Measurements from ENCODE around the gene B2M. TPM values are rescaled to one million over a fixed set of nuclear protein-coding genes. Genes with fewer than 3 reads are reported as not detected.
"Not testable (repeated sequence)": the region's sequence is repeated elsewhere in the genome, so short reads cannot be mapped to it uniquely, and the experiment has no call there.

B2M gene
- total RNA-seq, 1 experiment from 2014 or later, result 1,639 TPM

- no peak for DNase-seq (ENCODE audit: low read depth, low spot score)
- in situ Hi-C loops (cut with HindIII; ENCODE audit: low pct_unique_long_range_greater_than_20kb, low sequenced_read_pairs), result no loop called here
These were observed 25.0 kb downstream of the B2M start, which contains the start of gene TRIM69 for GRCh38 chr15:44736181-44736765. TRIM69 (plus strand) TSS chr15:44736528; CDS start chr15:44736705, 177 bp downstream.

GRCh38 chr15:44738340-44738984 is 27.1 kb downstream of the B2M start:
- in situ Hi-C loops (cut with HindIII; ENCODE audit: low pct_unique_long_range_greater_than_20kb, low sequenced_read_pairs), result no loop called here
- DNase-seq (ENCODE audit: low read depth, low spot score), result peak; percentile 74

GRCh38 chr15:44739222-44739847 is 28.0 kb downstream of the B2M start:
- in situ Hi-C loops (cut with HindIII; ENCODE audit: low pct_unique_long_range_greater_than_20kb, low sequenced_read_pairs); DNase-seq (ENCODE audit: low read depth, low spot score): not testable (repeated sequence)

- in situ Hi-C loops (cut with HindIII; ENCODE audit: low pct_unique_long_range_greater_than_20kb, low sequenced_read_pairs); DNase-seq (ENCODE audit: low read depth, low spot score): not testable (repeated sequence)
These were observed 32.1 kb downstream of the B2M start for GRCh38 chr15:44743454-44743853.

GRCh38 chr15:44753345-44753744 is 42.0 kb downstream of the B2M start:
- DNase-seq (ENCODE audit: low read depth, low spot score), result no peak
- in situ Hi-C loops (cut with HindIII; ENCODE audit: low pct_unique_long_range_greater_than_20kb, low sequenced_read_pairs), result no loop called here

GRCh38 chr15:44763187-44763586 is 51.9 kb downstream of the B2M start:
- no peak for DNase-seq (ENCODE audit: low read depth, low spot score)
- in situ Hi-C loops (cut with HindIII; ENCODE audit: low pct_unique_long_range_greater_than_20kb, low sequenced_read_pairs), result no loop called here

- DNase-seq (ENCODE audit: low read depth, low spot score), result no peak
- in situ Hi-C loops (cut with HindIII; ENCODE audit: low pct_unique_long_range_greater_than_20kb, low sequenced_read_pairs), result no loop called here
These were observed 52.5 kb downstream of the B2M start for GRCh38 chr15:44763848-44764247.

GRCh38 chr15:44765036-44765435 is 53.7 kb downstream of the B2M start:
- no peak for DNase-seq (ENCODE audit: low read depth, low spot score)
- in situ Hi-C loops (cut with HindIII; ENCODE audit: low pct_unique_long_range_greater_than_20kb, low sequenced_read_pairs), result no loop called here

Small RNAs within 50 kb of the gene (small RNA-seq; reads per million reads assigned to genes)
- gene RF00019, result 0 reads per million in 2 experiments

Other genes with a start within 250 kb of the B2M start
- gene EIF3J, start 174.4 kb upstream of the B2M start, total RNA-seq (2014; rRNA removed; shearing (Covaris generic)), result 56.5 and 59.4 TPM in 2 replicates
- 43.0 and 48.3 TPM in 2 replicates for gene SPG11, start 47.9 kb upstream of the B2M start, total RNA-seq (2014; rRNA removed; shearing (Covaris generic))
- 0.19 and 0.21 TPM in 2 replicates for gene PATL2, start 194 bp upstream of the B2M start, total RNA-seq (2014; rRNA removed; shearing (Covaris generic))
- 10.9 and 13.5 TPM in 2 replicates for gene TRIM69, start 25.0 kb downstream of the B2M start, total RNA-seq (2014; rRNA removed; shearing (Covaris generic))
- not detected in 2 replicates for gene TERB2, start 245.2 kb downstream of the B2M start, total RNA-seq (2014; rRNA removed; shearing (Covaris generic))

Measured in SK-MEL-5 (cell line).